A204.1 (cell line): ENCODE data around the gene MOCS1.
A peak's percentile ranks its signal among the peaks of the same experiment; 100 is the strongest.
"Not testable (repeated sequence)": the region's sequence is repeated elsewhere in the genome, so short reads cannot be mapped to it uniquely, and the experiment has no call there.

Experiments used
- FAIRE-seq: peaks from 2 replicates; lab custom pipeline; 2012; peaks lifted over from hg19 to GRCh38; lab: Jason Lieb, UNC

MOCS1 gene

DNA sequence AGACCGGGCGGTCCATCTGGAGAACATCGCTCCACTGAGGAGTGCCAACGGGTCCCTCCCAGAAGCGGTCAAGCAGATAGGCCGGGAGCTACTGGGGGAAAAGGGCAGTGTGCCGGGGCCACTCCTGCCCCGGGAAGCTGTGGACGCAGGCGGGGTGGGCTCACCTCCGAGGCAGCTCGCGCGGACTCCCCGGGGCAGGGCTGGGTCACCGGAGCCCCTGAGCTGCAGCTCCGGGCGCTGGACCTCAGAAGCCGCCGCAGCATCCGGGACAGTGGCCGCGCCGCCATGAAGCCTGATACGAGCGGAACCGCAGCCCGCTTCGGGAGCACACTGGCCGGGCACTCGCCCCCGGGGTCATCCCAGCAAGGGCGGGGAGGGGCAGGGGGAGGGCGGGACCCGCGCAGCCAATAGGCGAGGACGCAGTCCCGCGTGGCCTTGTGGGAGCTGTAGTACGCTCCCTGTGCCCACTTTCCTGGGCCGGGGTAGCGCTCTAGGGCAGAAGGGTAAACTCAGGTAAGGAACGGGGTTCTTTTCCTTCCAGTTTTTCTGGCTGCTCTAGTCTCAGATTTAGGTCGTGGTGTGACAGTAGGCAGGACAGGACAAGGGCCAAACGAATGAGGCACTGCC, at the start of gene MOCS1:
Gene MOCS1 (minus strand): TSS at position 332 of the 627 bp plus-strand sequence. CDS start 45 bp downstream, at position 287.
- no peak for FAIRE-seq

- FAIRE-seq = no peak
Measured at GRCh38 chr6:39984051-39984450, 49.8 kb upstream of the MOCS1 start.

DNA sequence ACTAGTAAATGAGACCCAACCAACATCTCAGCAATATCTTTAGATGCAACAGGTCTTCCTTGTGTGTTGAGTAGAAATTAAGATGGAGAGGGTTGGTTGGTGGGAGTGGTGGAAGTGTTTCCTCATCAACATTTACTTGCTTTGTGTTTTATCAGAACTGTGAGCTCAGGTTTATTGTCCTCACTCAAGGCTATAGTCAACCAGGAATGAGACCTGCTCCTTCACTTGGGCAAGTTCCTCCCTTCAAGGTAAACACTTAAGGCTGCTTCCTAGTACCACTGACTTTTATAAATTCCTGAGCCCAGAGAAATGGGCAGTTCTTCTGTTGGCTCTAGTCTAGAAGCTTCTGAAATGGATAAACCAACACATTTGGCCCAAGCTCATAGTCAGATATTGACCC, 48.9 kb upstream of the MOCS1 start:
- FAIRE-seq = no peak

DNA sequence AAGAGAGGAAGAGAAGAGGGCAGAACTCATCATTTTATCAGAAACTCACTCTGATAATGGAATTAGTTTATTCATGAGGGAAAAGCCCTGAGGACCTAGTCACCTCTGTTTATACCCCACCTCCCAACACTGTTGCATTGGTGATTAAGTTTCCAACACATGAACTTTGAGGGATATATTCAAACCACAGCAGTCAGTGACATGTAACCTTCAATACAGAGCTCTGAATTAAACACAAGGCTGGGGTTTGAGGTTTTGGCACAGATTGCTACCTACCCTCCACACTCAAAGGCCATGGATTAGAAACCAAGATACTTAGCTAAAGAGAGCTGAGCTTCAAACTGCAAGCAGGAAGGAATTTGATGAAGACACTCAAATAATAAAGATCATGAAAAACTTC, 48.5 kb upstream of the MOCS1 start:
- FAIRE-seq = no peak

DNA sequence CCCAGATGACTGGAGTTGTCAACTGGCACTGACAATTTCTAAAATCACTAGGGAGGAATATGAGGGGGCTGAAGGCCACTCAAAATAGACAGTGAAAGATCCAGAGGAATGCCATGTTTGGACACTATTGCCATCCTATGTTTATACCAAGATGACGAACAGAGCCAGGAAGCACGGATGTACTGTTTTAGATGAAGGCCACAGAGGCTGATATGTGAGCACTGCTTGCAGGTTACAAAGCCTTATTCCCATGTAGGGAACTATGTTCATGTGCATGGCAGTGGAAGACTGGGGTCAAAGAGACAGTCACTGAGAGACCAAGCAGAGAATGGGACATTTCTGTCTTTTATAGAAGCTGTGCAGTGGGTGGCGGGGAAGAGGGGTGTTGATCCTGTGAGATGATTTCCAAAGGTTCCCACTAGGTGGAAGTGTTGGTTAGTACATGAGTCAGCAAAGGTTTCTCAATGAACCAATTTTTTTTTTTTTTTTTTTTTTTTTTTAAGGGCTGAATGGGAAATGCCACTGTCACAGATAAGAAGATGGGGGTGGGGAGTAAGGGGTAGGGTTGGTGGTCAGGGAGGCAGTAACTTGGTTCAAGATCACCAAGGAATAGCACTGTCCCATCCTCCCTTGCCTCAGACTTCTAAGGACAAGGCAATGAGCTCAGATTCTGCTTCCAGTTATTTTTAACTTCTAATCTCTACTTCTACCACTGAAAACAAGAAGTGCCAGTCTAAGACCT, 46.7 kb upstream of the MOCS1 start:
- peak; percentile 34 for FAIRE-seq

DNA sequence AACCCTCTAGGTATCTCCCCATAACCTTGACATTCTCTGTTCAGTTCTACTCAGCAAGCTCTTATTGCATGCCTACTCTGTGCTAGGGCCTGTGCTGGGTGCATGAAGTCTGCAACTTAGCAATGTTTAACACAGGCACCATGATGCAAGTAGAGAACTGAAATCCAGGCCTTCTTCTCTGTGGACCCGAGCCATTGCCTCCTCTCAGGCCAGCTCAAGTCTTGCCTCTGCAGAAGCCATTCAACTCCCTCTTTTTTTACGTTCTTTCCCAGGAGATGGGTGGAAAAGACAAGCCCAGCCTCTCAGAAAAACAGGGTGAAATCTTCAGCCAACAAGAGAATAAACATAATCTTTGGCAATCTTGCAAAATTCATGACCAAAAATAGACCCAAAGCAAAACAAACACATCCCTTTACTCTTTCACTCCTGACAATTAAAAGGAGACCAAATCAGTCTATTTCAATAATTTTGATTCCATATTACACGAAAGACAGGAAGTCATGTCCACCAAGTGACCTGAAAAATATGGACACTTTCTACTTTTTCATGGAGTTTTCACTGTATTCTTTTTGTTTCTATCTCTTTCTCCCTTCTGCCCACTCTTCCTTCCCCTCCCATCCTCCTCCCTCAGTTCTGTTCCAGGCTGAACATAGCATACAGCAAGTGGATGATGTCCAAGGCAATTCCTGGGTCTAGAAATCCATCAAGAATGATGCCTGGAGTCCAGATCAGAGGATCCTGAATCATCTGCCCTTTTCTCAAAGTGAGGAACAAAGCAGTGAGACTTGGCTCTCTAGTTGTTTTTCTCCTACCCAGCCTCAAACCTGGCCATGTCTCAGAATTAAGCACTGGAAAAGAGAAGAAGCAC, 45.4 kb upstream of the MOCS1 start:
- no peak for FAIRE-seq

DNA sequence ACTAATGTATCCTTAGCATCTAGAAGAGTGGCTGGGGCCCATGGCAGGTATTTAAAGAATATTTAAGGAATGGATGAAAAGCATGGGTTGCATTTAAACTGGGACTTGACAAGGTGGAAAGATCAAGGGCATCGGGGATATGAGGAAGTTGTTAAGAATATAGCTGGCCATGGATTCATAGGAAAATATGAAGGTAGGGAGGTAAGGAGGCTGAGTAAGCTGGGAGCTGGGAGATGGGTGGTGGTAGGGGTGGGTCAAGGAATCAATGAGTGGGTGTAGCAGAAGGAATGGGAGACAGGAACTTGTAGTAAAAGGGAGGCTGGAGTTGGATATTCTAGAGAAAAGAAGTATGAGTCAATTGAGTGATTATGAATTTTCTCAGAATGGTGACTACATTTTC, 44.0 kb upstream of the MOCS1 start:
- FAIRE-seq = no peak

GRCh38 chr6:39973661-39974060, 39.4 kb upstream of the MOCS1 start:
- FAIRE-seq = no peak

GRCh38 chr6:39972717-39973116, 38.5 kb upstream of the MOCS1 start:
- not testable (repeated sequence) for FAIRE-seq

- not testable (repeated sequence) for FAIRE-seq
Measured at GRCh38 chr6:39971131-39971530, 36.9 kb upstream of the MOCS1 start.

DNA sequence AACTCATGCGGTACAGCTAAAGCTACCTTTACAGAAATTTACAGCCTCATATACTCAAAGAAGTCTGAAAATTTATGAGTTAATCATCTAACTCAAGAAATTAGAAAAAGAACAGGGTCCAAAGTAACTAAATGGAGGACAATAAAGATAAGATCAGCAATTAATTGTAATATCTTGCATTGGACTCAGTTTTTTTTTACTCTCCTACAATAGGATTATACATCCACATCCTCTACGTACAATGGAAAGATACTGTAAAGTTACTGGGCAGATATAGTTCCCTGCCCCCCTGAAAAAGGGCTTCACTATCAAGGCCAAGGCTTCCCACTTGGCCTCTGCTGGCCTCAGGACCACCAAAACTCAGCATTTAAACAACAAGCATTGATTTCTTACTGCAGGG, 31.5 kb upstream of the MOCS1 start:
- FAIRE-seq = no peak

GRCh38 chr6:39964530-39964929, 30.3 kb upstream of the MOCS1 start:
- no peak for FAIRE-seq

- FAIRE-seq = no peak
Measured at GRCh38 chr6:39964094-39964493, 29.8 kb upstream of the MOCS1 start.

DNA sequence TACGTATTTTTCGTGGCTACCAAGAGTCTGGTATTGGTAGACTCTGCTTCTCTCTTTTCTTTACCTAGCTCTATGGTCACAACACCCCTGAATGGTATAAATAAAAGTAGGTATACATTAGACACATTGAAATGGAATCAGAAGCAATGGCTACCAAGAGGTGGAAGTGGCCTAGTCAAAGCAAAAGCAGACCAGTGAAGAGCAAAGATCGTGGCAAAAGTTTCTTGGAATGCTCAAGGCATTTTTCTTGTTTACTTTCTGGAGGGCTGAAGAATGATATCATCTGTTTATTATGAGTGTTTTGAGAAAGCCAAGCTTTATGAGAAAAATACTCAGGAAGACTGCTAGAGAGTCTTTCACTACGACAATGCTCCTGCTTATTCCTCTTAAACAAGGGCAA, 28.6 kb upstream of the MOCS1 start:
- no peak for FAIRE-seq

- FAIRE-seq = no peak
Measured at GRCh38 chr6:39961178-39961577, 26.9 kb upstream of the MOCS1 start.

DNA sequence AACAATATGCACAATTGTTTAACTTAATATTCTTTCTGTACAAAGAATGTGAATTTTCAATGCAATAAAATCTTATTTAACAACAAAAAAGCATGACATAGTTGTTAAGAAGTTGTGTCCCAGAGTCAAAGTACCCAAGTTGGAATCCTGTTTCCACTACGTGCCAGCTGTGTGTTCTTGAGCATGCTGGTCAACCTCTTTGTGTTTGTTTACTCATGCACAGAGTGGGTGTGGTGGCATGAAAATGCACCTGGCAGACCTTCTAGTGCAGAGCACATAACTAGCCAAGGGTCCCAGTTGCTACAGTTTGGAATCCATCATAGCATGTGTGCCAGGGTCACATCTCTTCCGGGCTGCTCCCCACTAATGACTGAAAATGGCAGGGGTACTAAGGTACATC, 24.7 kb upstream of the MOCS1 start:
- no peak for FAIRE-seq

DNA sequence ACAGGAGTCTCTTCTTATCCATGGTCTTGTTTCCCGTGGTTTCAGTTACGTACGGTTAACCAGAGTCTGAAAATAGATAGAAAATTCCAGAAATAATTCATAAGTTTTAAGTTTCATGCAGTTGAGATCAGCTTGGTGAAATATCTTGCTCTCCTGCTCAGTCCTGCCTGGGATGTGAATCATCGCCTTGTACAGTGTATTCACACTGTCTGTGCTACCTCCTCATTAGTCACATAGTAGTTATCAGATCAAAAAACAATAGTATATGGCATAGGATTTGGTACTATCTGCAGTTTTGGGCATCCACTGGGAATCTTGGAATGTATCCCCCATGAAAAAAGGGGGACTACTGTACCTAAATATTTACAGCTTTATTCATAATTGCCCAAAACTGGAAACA, 22.7 kb upstream of the MOCS1 start:
- FAIRE-seq = no peak

DNA sequence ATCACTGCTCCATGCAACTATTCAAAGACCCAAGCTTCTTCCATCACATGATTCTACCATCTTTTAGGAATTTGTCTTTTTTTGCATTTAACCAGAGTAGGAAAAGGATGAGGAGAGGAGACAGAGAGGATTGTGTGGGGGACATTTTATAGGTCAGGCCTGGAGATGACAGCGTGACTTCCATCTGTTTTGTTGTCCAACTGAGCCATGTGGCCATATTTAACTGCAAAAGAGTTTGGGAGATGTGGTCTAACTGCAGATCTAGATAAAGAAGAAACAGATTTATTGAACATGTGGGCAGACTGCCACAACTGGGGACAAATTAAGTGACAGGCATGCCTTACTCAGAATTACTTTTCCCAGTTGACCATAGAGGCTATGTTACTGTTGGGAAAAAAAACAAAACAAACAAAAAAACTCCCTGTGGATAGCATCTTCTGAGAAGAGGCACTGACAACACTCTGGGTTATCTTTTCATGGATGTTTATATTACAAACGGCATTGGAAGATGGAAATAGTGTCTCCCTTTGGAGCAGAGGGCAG, 18.9 kb upstream of the MOCS1 start:
- FAIRE-seq = no peak

GRCh38 chr6:39952167-39952566, 17.9 kb upstream of the MOCS1 start:
- FAIRE-seq = no peak

DNA sequence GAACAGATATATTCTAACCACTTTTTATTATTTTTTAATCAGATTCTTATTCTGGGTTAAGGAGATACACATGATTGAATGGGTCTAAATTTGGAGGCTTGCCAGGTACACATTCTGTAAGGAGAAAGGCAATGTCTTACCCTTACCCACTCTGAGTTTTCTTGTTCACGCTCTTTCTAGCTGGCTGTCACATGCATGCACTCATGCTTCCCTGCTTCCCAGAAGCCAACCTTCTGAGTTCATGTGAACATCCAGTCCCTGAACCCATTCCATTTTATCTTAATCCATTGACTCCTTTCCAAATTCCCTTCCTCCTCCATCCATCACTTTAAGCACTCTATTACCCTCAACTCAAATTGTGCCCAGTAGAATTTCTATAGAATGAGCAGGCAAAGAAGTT, 17.5 kb upstream of the MOCS1 start:
- FAIRE-seq = no peak

DNA sequence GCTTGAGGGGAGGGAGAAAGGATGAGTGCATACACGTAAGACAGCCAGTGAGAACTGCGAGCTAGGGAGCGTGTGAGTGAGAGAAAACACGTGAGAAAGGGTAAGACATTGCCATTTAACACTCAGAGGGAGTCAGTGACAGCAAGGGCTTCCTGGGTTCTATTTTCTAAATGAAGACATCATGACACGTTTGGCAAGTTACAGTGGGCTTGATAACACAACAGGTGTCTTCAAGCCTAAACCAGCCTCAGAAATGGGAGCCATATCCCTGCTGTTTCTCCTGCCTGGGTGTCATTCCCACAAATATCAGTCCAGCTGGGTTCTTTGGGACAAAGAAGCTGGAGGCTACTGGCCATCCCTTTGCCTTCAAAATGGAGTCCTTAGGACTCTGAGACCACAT, 16.9 kb upstream of the MOCS1 start:
- no peak for FAIRE-seq

GRCh38 chr6:39950125-39950720, 16.0 kb upstream of the MOCS1 start:
- no peak for FAIRE-seq
